IMR-90 (cell line): ENCODE data around the gene REXO1. TPM values are rescaled to one million over a fixed set of nuclear protein-coding genes. Genes with fewer than 3 reads are reported as not detected.

Experiments
- ATAC-seq: fragments of 200-7000 bp; cut with Tn5 transposase; 2 replicates; pipeline ENCODE4 v1.9.1; 2020; ENCODE audit warnings: low read depth, mild to moderate bottlenecking, moderate library complexity
- BruUV-seq: library from RNA; stranded (reverse); fragments of 400-500 nt; replicated peaks from 2 replicates; lab custom pipeline; 2021; lab: Mats Ljungman, UMichigan
- CTCF ChIA-PET: fragments of 300-600 bp; formaldehyde crosslinking; extraction: SDS; loops from one replicate; lab custom pipeline; 2021; ENCODE audit warnings: antibody characterized with exemption; lab: Yijun Ruan, JAX
- POLR2A ChIA-PET: fragments of 300-600 bp; sonication (Branson Sonifier 250); formaldehyde crosslinking; loops from one replicate; lab custom pipeline; 2022; ENCODE audit warnings: antibody characterized with exemption; ENCODE audit not compliant: unreplicated experiment; lab: Charles Lee
- DNase-seq: peaks from one replicate; pipeline ENCODE4 v3.0.0; 2013
- H2AFZ ChIP-seq: replicated peaks from 2 replicates; pipeline ENCODE3; 2013; ENCODE audit warnings: low read length, mild to moderate bottlenecking; ENCODE audit not compliant: poor library complexity
- H2AK5ac ChIP-seq: 2 replicates; pipeline ENCODE4 v1.6.1; 2013; ENCODE audit warnings: low read depth, low read length, inconsistent platforms
- H2AK9ac ChIP-seq: replicated peaks from 2 replicates; pipeline ENCODE3; 2013; ENCODE audit warnings: mild to moderate bottlenecking, low read depth, low read length, moderate library complexity; ENCODE audit not compliant: poor library complexity
- H2BK120ac ChIP-seq: 2 replicates; pipeline ENCODE4 v1.6.1; 2013; ENCODE audit warnings: low read depth, low read length, inconsistent platforms
- H2BK15ac ChIP-seq: 3 replicates; pipeline ENCODE4 v1.6.1; 2013; ENCODE audit warnings: low read depth, low read length, inconsistent platforms
- H2BK20ac ChIP-seq: 2 replicates; pipeline ENCODE4 v1.6.1; 2013; ENCODE audit warnings: low read depth, mild to moderate bottlenecking, inconsistent platforms, low read length, moderate library complexity
- H2BK5ac ChIP-seq: 2 replicates; pipeline ENCODE4 v1.6.1; 2013; ENCODE audit warnings: mild to moderate bottlenecking, low read depth, low read length, inconsistent platforms; ENCODE audit not compliant: poor library complexity, severe bottlenecking
- H3K14ac ChIP-seq: replicated peaks from 2 replicates; pipeline ENCODE4 v1.6.1; 2013; ENCODE audit warnings: low read depth, low read length, inconsistent platforms
- H3K18ac ChIP-seq: 2 replicates; pipeline ENCODE4 v1.6.1; 2013; ENCODE audit warnings: low read depth, low read length, control low read depth
- H3K23ac ChIP-seq: 2 replicates; pipeline ENCODE4 v1.6.1; 2013; ENCODE audit warnings: low read depth, low read length, inconsistent platforms
- H3K27ac ChIP-seq: 2 replicates; pipeline ENCODE4 v1.5.1; 2013; ENCODE audit warnings: mild to moderate bottlenecking, control low read depth, low read length; ENCODE audit not compliant: insufficient read depth
- H3K27me3 ChIP-seq: 2 replicates; pipeline ENCODE4 v1.6.1; 2013; ENCODE audit warnings: low read length; ENCODE audit not compliant: control insufficient read depth, insufficient read depth
- H3K36me3 ChIP-seq: 2 replicates; pipeline ENCODE4 v1.6.1; 2013; ENCODE audit warnings: low read length, mixed read lengths; ENCODE audit not compliant: control insufficient read depth, insufficient read depth
- H3K4ac ChIP-seq: 2 replicates; pipeline ENCODE4 v1.6.1; 2013; ENCODE audit warnings: low read depth, low read length, inconsistent platforms
- H3K4me1 ChIP-seq: 2 replicates; pipeline ENCODE4 v1.6.1; 2013; ENCODE audit warnings: low read length, mixed read lengths; ENCODE audit not compliant: control insufficient read depth, insufficient read depth
- H3K4me2 ChIP-seq: 2 replicates; pipeline ENCODE4 v1.6.1; 2013; ENCODE audit warnings: low read depth, mild to moderate bottlenecking, control low read depth, low read length, moderate library complexity
- H3K4me3 ChIP-seq: 2 replicates; pipeline ENCODE4 v1.5.1; 2013; ENCODE audit warnings: low read depth, mild to moderate bottlenecking, control low read depth, low read length, moderate library complexity; ENCODE audit not compliant: insufficient read depth
- H3K56ac ChIP-seq: 2 replicates; pipeline ENCODE4 v1.6.1; 2013; ENCODE audit warnings: low read length, inconsistent platforms; ENCODE audit not compliant: insufficient read depth; ENCODE audit errors: extremely low read depth
- H3K79me1 ChIP-seq, 2 experiments: 2 replicates each; pipeline ENCODE4 v1.6.1; 2013; ENCODE audit warnings: low read length in 2 of 2, inconsistent platforms in 1 of 2, low read depth in 1 of 2
- H3K9ac ChIP-seq: 2 replicates; pipeline ENCODE4 v1.6.1; 2013; ENCODE audit warnings: low read depth, low read length, control low read depth
- H3K9me1 ChIP-seq: 2 replicates; pipeline ENCODE4 v1.6.1; 2013; ENCODE audit warnings: low read length, inconsistent platforms; ENCODE audit not compliant: insufficient read depth
- H3K9me3 ChIP-seq: 2 replicates; pipeline ENCODE4 v1.6.1; 2013; ENCODE audit warnings: low read length; ENCODE audit not compliant: control insufficient read depth, insufficient read depth
- H4K20me1 ChIP-seq: 2 replicates; pipeline ENCODE4 v1.6.1; 2013; ENCODE audit warnings: low read length, inconsistent platforms; ENCODE audit not compliant: insufficient read depth
- H4K5ac ChIP-seq: 2 replicates; pipeline ENCODE4 v1.6.1; 2013; ENCODE audit warnings: mild to moderate bottlenecking, low read depth, low read length, control low read depth
- H4K8ac ChIP-seq, 2 experiments: 2 replicates each; pipeline ENCODE4 v1.6.1; 2013; ENCODE audit warnings: low read depth in 2 of 2, low read length in 2 of 2, control low read depth in 1 of 2, inconsistent platforms in 1 of 2
- H4K91ac ChIP-seq: 2 replicates; pipeline ENCODE4 v1.6.1; 2013; ENCODE audit warnings: low read depth, low read length, inconsistent platforms; ENCODE audit not compliant: insufficient read depth
- BHLHE40 ChIP-seq: fragments of 150-350 bp; IDR thresholded peaks from 2 replicates; pipeline ENCODE4 v1.6.1; 2016; ENCODE audit warnings: mild to moderate bottlenecking, low read depth, low read length
- CEBPB ChIP-seq: IDR thresholded peaks from 2 replicates; pipeline ENCODE4 v1.6.1; 2012; ENCODE audit warnings: low read depth, low read length, improper control_type of control experiment
- CTCF ChIP-seq: conservative IDR thresholded peaks from 2 replicates; pipeline ENCODE4 v1.5.1; 2012; ENCODE audit warnings: mild to moderate bottlenecking, low read depth, low read length, improper control_type of control experiment
- FOS ChIP-seq: fragments of 150-350 bp; IDR thresholded peaks from 2 replicates; pipeline ENCODE4 v1.6.1; 2016; ENCODE audit warnings: low read depth, low read length
- MAZ ChIP-seq: IDR thresholded peaks from 2 replicates; pipeline ENCODE4 v1.6.1; 2012; ENCODE audit warnings: low read depth, mild to moderate bottlenecking, low read length, improper control_type of control experiment, moderate library complexity, borderline replicate concordance
- MXI1 ChIP-seq: IDR thresholded peaks from 2 replicates; pipeline ENCODE4 v1.6.1; 2012; ENCODE audit warnings: low read depth, mild to moderate bottlenecking, low read length, moderate library complexity, borderline replicate concordance
- NFE2L2 ChIP-seq: fragments of 150-350 bp; IDR thresholded peaks from 2 replicates; pipeline ENCODE4 v1.6.1; 2016; ENCODE audit warnings: low read depth, mild to moderate bottlenecking, low read length
- POLR2A ChIP-seq: IDR thresholded peaks from 2 replicates; pipeline ENCODE4 v1.6.1; 2012; ENCODE audit warnings: mild to moderate bottlenecking, low read depth, low read length
- RCOR1 ChIP-seq: IDR thresholded peaks from 2 replicates; pipeline ENCODE4 v1.6.1; 2012; ENCODE audit warnings: mild to moderate bottlenecking, low read length, improper control_type of control experiment; ENCODE audit not compliant: insufficient replicate concordance
- SMC3 ChIP-seq: fragments of 150-350 bp; IDR thresholded peaks from 2 replicates; pipeline ENCODE4 v1.6.1; 2016; ENCODE audit warnings: low read depth, mild to moderate bottlenecking, antibody characterized with exemption, low read length, moderate library complexity
- USF2 ChIP-seq: fragments of 150-350 bp; IDR thresholded peaks from 2 replicates; pipeline ENCODE4 v1.6.1; 2017; ENCODE audit warnings: mild to moderate bottlenecking, antibody characterized with exemption, low read length, low read depth
- WGBS, 2 experiments: methylation state at CpG; one replicate each; pipeline versions ENCODE4 v1.1.5 to v1.1.7; 2013; ENCODE audit warnings: missing lambda C conversion rate in 2 of 2; ENCODE audit not compliant: insufficient read length in 1 of 2; ENCODE audit errors: extremely low coverage in 2 of 2; 5-methylcytosine and 5-hydroxymethylcytosine counted together
- dilution Hi-C: fragments of 300-500 bp; cut with HindIII; formaldehyde crosslinking; loops from one replicate; pipeline ENCODE4 v1.14.3; 2018; ENCODE audit warnings: low sequenced_read_pairs; ENCODE audit not compliant: unreplicated experiment
- in situ Hi-C: fragments of 300-500 bp; cut with MboI; formaldehyde crosslinking; loops from 3 replicates; pipeline ENCODE4 v1.14.3; 2019; ENCODE audit warnings: low sequenced_read_pairs, inconsistent platforms, mixed read lengths
- intact Hi-C: fragments of 100-400 bp; cut with micrococcal nuclease; formaldehyde crosslinking; loops from 2 replicates; pipeline ENCODE4 v1.10.0; 2022
- polyA plus RNA-seq, 3 experiments: library from polyadenylated mRNA; depleted of rRNA; stranded (reverse); fragments of >200 nt; gene quantifications; 2 replicates each; pipeline ENCODE4 v1.2.3, GENCODE V29; 2012; ENCODE audit warnings: low replicate concordance in 1 of 3
- total RNA-seq: library from RNA; depleted of rRNA; stranded (reverse); fragments of >200 nt; gene quantifications from 2 replicates; pipeline ENCODE4 v1.2.3, GENCODE V29; 2012
- TF ChIP-seq, protein P1 (sequence below): fragments of 150-350 bp; IDR thresholded peaks from 2 replicates; pipeline ENCODE4 v1.6.1; 2016; ENCODE audit warnings: low read depth, mild to moderate bottlenecking, low read length, moderate library complexity, borderline replicate concordance

REXO1 gene
- total and polyA plus RNA-seq, 2 of the 4 experiments (the other 2 are of a cell fraction) = 1.4 to 63.7 TPM

DNA sequence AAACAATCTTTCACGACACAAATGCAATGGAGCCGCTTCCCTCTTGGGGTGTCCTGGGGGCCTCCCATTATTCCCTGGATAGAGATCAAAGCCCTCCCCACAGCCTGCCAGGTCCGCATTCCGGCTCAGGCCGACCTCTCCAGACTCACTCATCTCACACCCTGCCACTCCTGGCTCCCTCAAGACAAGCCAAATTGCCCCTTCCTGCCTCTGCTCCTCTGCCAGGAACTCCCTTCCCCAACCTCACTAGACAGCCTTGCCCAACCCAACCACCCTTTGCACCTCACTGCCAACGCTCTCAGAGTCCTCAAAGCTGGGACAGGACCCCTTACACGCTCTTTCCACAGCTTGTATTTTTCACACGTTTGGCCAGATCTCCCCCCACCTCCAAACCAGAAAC is 35.5 kb upstream of the REXO1 start:
- ChIA-PET CTCF (no interaction called here), POLR2A (no interaction called here)
- H4K8ac ChIP-seq = no peak overlapping the region
- no peak overlapping the region for H3K56ac ChIP-seq
- H4K5ac ChIP-seq = no peak overlapping the region
- H2AFZ ChIP-seq = no peak overlapping the region
- no peak overlapping the region for H2BK15ac ChIP-seq
- H3K4me1 ChIP-seq = peaks cover 24% of the 10 kb centered on the region
- peak overlapping the region; percentile 99 for H2AK9ac ChIP-seq
- peaks cover 12% of the 10 kb centered on the region; the same call in 1 of the 2 replicates for H3K36me3 ChIP-seq
- TF ChIP-seq NFE2L2 = no peak
- no peak for TF ChIP-seq USF2
- TF ChIP-seq CEBPB = no peak
- no peak for TF ChIP-seq CTCF
- no peak for TF ChIP-seq RCOR1
- TF ChIP-seq BHLHE40 = no peak
- TF ChIP-seq, protein P1, sequence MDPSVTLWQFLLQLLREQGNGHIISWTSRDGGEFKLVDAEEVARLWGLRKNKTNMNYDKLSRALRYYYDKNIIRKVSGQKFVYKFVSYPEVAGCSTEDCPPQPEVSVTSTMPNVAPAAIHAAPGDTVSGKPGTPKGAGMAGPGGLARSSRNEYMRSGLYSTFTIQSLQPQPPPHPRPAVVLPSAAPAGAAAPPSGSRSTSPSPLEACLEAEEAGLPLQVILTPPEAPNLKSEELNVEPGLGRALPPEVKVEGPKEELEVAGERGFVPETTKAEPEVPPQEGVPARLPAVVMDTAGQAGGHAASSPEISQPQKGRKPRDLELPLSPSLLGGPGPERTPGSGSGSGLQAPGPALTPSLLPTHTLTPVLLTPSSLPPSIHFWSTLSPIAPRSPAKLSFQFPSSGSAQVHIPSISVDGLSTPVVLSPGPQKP = no peak
- no peak for TF ChIP-seq MAZ
- TF ChIP-seq MXI1 = no peak
- no peak for TF ChIP-seq FOS
- TF ChIP-seq SMC3 = no peak
- TF ChIP-seq POLR2A = no peak; the same call in 1 of the 2 replicates
- peak overlapping the region; percentile 99 for H3K4me2 ChIP-seq
- no peaks in the 10 kb centered on the region for H3K9me3 ChIP-seq
- intact Hi-C loops (no loop called here), dilution Hi-C loops (no loop called here), in situ Hi-C loops (no loop called here)
- peak overlapping the region; percentile 99 for H3K4me3 ChIP-seq
- no peak overlapping the region for H2AK5ac ChIP-seq
- ATAC-seq (no peak), DNase-seq (no peak)
- peak overlapping the region; percentile 4; the same call in 1 of the 2 replicates for H3K27ac ChIP-seq
- no TSS peak for BruUV-seq
- H4K91ac ChIP-seq = no peak overlapping the region
- H2BK20ac ChIP-seq = no peak overlapping the region
- H3K27me3 ChIP-seq = no peaks in the 10 kb centered on the region
- 48% methylated on average over 4 of the region's 8 CpGs; no CpG with 5 or more reads in 1 of the 2 experiments for WGBS, 2 experiments
- peak overlapping the region; percentile 92 for H3K23ac ChIP-seq
- H3K14ac ChIP-seq = peak overlapping the region; percentile 63; the same call in 1 of the 2 replicates
- no peak overlapping the region for H3K4ac ChIP-seq
- H3K9me1 ChIP-seq = peaks cover 18% of the 10 kb centered on the region
- H4K20me1 ChIP-seq = peaks cover 46% of the 10 kb centered on the region
- peaks cover 4 to 44% of the 10 kb centered on the region in 2 experiments for H3K79me1 ChIP-seq
- H2BK120ac ChIP-seq = no peak overlapping the region
- peak overlapping the region; percentile 97 for H3K9ac ChIP-seq
- H3K18ac ChIP-seq = no peak overlapping the region
- H2BK5ac ChIP-seq = no peak overlapping the region
